Heart right ventricle (tissue), 16 donors: Measurements from ENCODE around the gene TMEFF1. TPM values are rescaled to one million over a fixed set of nuclear protein-coding genes. Genes with fewer than 3 reads are reported as not detected.
"Not testable (repeated sequence)": the region's sequence is repeated elsewhere in the genome, so short reads cannot be mapped to it uniquely, and the experiment has no call there.

Source experiments
- ATAC-seq, 8 donors: fragments of 200-7000 bp; cut with Tn5 transposase; one replicate each; pipeline ENCODE4 v1.9.1; 2020; ENCODE audit warnings: mild to moderate bottlenecking in 8 of 8, moderate library complexity in 8 of 8, moderate number of reproducible peaks in 1 of 8
- DNase-seq, 2 donors: peaks; one replicate each; pipeline ENCODE4 v3.0.0-alpha.2; 2020
- H3K27ac ChIP-seq, 10 donors: fragments of 200-600 bp; sonication (generic) in 2 of 10; one replicate each; pipeline versions ENCODE4 v1.5.0 to v1.8.0; 2020 to 2022; ENCODE audit warnings: mild to moderate bottlenecking in 3 of 10
- H3K27me3 ChIP-seq, 7 donors: fragments of 200-600 bp; one replicate each; pipeline ENCODE4 v1.8.0; 2021 to 2022; ENCODE audit warnings: mild to moderate bottlenecking in 2 of 7
- H3K36me3 ChIP-seq, 9 donors: fragments of 200-600 bp; sonication (generic) in 1 of 9; one replicate each; pipeline versions ENCODE4 v1.5.0 to v1.8.0; 2020 to 2022; ENCODE audit warnings: mild to moderate bottlenecking in 2 of 9
- H3K4me1 ChIP-seq, 9 donors: fragments of 200-600 bp; sonication (generic) in 1 of 9; one replicate each; pipeline versions ENCODE4 v1.5.0 to v1.8.0; 2020 to 2022; ENCODE audit warnings: mild to moderate bottlenecking in 4 of 9
- H3K4me3 ChIP-seq, 10 donors: fragments of 200-600 bp; sonication (generic) in 2 of 10; one replicate each; pipeline versions ENCODE4 v1.5.0 to v1.8.0; 2020 to 2022; ENCODE audit warnings: mild to moderate bottlenecking in 7 of 10, moderate library complexity in 2 of 10
- H3K9me3 ChIP-seq, 11 donors: fragments of 200-600 bp in 10 of 11; sonication (generic) in 2 of 11; one replicate each; pipeline versions ENCODE4 v1.5.0 to v1.8.0; 2013 to 2022; ENCODE audit warnings: mild to moderate bottlenecking in 2 of 11, control low read depth in 1 of 11, moderate library complexity in 1 of 11
- WGBS, 2 donors: extraction: QIAGEN DNeasy Blood & Tissue Kit; methylation state at CpG; one replicate each; pipeline ENCODE4 v1.1.7; 2013; ENCODE audit warnings: inconsistent platforms in 1 of 2; 5-methylcytosine and 5-hydroxymethylcytosine counted together
- intact Hi-C, 10 donors: fragments of 100-400 bp; cut with DNase I; formaldehyde crosslinking; loops; one replicate each; pipeline versions ENCODE4 v1.11.1 to v1.14.2; 2022
- polyA plus RNA-seq, 2 donors: library from polyadenylated mRNA; stranded (reverse); fragments of 200-250 nt; gene quantifications; one replicate each; pipeline ENCODE4 v1.2.3, GENCODE V29; 2013
- total RNA-seq, 10 donors: library from RNA; stranded (reverse); fragmentation: NEBNext Ultra II Directional in 3 of 10; extraction: Animal tissue kit (Norgen Biotek cat#: 25700) in 3 of 10; gene quantifications; one replicate each; pipeline versions ENCODE4 v1.2.1 to v1.2.4, GENCODE V29; 2021 to 2023
- TF ChIP-seq, protein P1 (sequence below), 9 donors: fragments of 200-600 bp; sonication (generic) in 2 of 9; IDR thresholded peaks; one replicate each; pipeline versions ENCODE4 v1.5.0 to v1.8.0; 2021 to 2022; ENCODE audit warnings: antibody characterized with exemption in 9 of 9, mild to moderate bottlenecking in 5 of 9, moderate library complexity in 1 of 9
- donor health status: Arrhythmogenic right ventricular cardiomyopathy.
- donor health status: ischemic (EF 13 %, LVEDD 7.1; RV severe dilation, severe dysfunction).
- donor health status: healthy with polysubstance abuse.
- donor health status: DM: no; HTN: yes; CAD: no.
- donor health status: DM: no; HTN: no; CAD: no.
- donor health status: ischemic (EF 25% LVEDD 6.9; RV normal size, moderate dysfunction).
- donor health status: ischemic (EF 25% LVEDD 5.7; RV mildly dilated, moderate dysfunction).
- donor health status: healthy.
- donor health status: DM: yes; HTN: yes; CAD: no.
- donor health status: Ischemic cardiomyopathy.
- donor health status: ischemic (EF 35%, LVEDD 5.7; RV mildly dilated, moderate dysfunction).
- donor health status: nonischemic (EF 11% LVEDD 7.7; RV severe dilation, severe dysfunction).
- donor health status: DM: yes; HTN: yes; CAD: no.
- donor health status: PGD.
- donor health status: ischemic (EF 29% LVEDD 5.4; RV normal size, mild dysfunction).
- donor health status: nonischemic (EF 23%, LVEDD 6.1; RV moderate dilation, normal function).

TMEFF1 gene
- total and polyA plus RNA-seq, 12 donors = 0.03 to 0.60 (median 0.18) TPM; not detected in 7

GRCh38 chr9:100437860-100438805, 34.8 kb upstream of the TMEFF1 start:
- Histone ChIP-seq H3K9me3 (no peaks in the 10 kb centered on the region), H3K4me1 (peaks cover 0 to 6% (median 0%) of the 10 kb centered on the region in 9 donors), H3K27ac (no peak overlapping the region), H3K27me3 (no peaks in the 10 kb centered on the region), H3K4me3 (no peak overlapping the region), H3K36me3 (peaks cover 0 to 14% (median 0%) of the 10 kb centered on the region in 9 donors)
- intact Hi-C loops = loop anchor here in 4 of 10 donors (1.0 to 10.0 kb wide), 4 partner anchors 27 to 159 kb away; no protein-coding TSS in a partner anchor
- peak in 5 of 8 donors; percentile 37 to 78 (median 55) for ATAC-seq
- peak; percentile 22 to 74 for DNase-seq
- TF ChIP-seq, protein P1, sequence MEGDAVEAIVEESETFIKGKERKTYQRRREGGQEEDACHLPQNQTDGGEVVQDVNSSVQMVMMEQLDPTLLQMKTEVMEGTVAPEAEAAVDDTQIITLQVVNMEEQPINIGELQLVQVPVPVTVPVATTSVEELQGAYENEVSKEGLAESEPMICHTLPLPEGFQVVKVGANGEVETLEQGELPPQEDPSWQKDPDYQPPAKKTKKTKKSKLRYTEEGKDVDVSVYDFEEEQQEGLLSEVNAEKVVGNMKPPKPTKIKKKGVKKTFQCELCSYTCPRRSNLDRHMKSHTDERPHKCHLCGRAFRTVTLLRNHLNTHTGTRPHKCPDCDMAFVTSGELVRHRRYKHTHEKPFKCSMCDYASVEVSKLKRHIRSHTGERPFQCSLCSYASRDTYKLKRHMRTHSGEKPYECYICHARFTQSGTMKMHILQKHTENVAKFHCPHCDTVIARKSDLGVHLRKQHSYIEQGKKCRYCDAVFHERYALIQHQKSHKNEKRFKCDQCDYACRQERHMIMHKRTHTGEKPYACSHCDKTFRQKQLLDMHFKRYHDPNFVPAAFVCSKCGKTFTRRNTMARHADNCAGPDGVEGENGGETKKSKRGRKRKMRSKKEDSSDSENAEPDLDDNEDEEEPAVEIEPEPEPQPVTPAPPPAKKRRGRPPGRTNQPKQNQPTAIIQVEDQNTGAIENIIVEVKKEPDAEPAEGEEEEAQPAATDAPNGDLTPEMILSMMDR (IDR thresholded peaks at IDR 0.05) = peak; percentile 90 to 99 (median 94)
- 81 to 89% methylated on average over 1 of the region's 1 CpG for whole genome bisulfite sequencing, 2 donors

DNA sequence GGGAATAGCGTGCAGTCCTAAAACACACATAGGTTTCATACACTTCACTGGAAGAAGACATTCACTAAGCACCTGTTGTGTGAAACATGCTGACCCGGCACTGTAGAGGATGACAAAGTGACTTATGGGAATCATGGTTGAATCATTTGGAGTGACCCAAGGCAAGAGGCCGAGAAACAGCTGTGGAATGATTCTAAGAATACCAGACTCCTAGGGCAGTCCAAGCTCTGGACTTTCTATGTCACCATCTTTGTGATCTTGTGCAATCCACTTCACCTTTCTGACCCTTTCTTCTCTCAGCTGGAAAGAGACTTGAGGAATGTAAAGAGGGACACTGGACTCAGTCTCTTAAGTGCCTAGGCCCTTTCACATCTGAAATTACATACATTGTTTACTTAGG, 32.9 kb upstream of the TMEFF1 start:
- ATAC-seq (peak in 1 of 8 donors; percentile 73), DNase-seq (no peak)
- H3K27ac ChIP-seq = no peak overlapping the region
- H3K36me3 ChIP-seq = peaks cover 0 to 31% (median 0%) of the 10 kb centered on the region in 9 donors
- intact Hi-C loops = loop anchor here in 2 of 10 donors (5.0 to 10.0 kb wide), 2 partner anchors 155 to 157 kb away; no protein-coding TSS in a partner anchor
- H3K27me3 ChIP-seq = no peaks in the 10 kb centered on the region
- 89% methylated on average over 3 of the region's 3 CpGs for WGBS, 2 donors
- TF ChIP-seq, protein P1 (IDR thresholded peaks at IDR 0.05) = no peak
- H3K9me3 ChIP-seq = no peaks in the 10 kb centered on the region
- H3K4me1 ChIP-seq = peaks cover 0 to 15% (median 0%) of the 10 kb centered on the region in 9 donors
- H3K4me3 ChIP-seq = no peak overlapping the region

DNA sequence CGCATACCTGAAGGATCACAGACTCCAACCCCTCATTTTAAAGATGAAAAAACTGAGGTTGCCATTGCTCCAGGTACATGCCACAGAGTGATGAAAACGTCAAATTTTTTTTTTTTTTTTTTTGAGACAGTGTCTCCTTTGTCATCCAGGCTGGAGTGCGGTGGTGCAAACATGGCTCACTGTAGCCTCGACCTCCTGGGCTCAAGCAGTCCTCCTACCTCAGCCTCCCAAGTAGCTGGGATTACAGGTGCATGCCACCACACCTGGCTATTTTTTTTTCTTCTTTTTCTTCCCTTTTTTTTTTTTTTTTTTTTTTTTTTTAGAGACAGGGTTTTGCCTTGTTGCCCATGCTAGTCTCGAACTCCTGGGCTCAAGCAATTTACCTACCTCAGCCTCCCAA, 32.5 kb upstream of the TMEFF1 start:
- intact Hi-C loops = loop anchor here in 2 of 10 donors (5.0 to 10.0 kb wide), 2 partner anchors 154 to 157 kb away; no protein-coding TSS in a partner anchor
- H3K27ac ChIP-seq, H3K4me3 ChIP-seq, DNase-seq, H3K27me3 ChIP-seq, ATAC-seq, H3K9me3 ChIP-seq: not testable (repeated sequence)
- Histone ChIP-seq H3K4me1 (peaks cover 0 to 19% (median 0%) of the 10 kb centered on the region in 9 donors), H3K36me3 (peaks cover 0 to 35% (median 0%) of the 10 kb centered on the region in 9 donors)
- WGBS, 2 donors = 91 to 98% methylated on average over 5 of the region's 5 CpGs

DNA sequence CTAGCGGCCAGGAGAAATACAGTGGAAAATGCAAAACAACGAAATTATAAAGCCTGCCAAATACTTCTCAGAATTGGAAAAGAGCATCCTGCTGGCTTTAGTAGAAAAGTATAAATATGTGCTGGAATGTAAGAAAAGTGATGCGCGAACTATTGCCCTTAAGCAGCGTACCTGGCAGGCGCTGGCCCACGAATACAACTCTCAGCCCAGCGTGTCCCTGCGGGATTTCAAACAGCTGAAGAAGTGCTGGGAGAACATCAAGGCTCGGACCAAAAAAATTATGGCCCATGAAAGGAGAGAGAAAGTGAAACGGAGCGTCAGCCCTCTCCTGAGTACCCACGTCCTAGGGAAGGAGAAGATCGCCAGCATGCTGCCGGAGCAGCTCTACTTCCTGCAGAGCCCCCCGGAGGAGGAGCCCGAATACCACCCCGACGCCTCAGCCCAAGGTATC, 31.0 kb upstream of the TMEFF1 start:
- DNase-seq (no peak), ATAC-seq (no peak)
- no peaks in the 10 kb centered on the region for H3K9me3 ChIP-seq
- H3K27ac ChIP-seq = no peak overlapping the region
- TF ChIP-seq, protein P1 (IDR thresholded peaks at IDR 0.05) = no peak
- H3K36me3 ChIP-seq = peaks cover 0 to 37% (median 5%) of the 10 kb centered on the region in 9 donors
- no peaks in the 10 kb centered on the region for H3K27me3 ChIP-seq
- no peak overlapping the region for H3K4me3 ChIP-seq
- 82 to 85% methylated on average over 19 of the region's 19 CpGs for WGBS, 2 donors
- intact Hi-C loops = loop anchor here in 2 of 10 donors (5.0 to 10.0 kb wide), 2 partner anchors 153 to 155 kb away; no protein-coding TSS in a partner anchor
- peaks cover 0 to 30% (median 7%) of the 10 kb centered on the region in 9 donors for H3K4me1 ChIP-seq
